Stomach (tissue), 9 donors: Measurements from ENCODE around the gene CBLL1. TPM values are rescaled to one million over a fixed set of nuclear protein-coding genes. Genes with fewer than 3 reads are reported as not detected.

Source experiments
- DNase-seq, 2 donors: peaks; one replicate each; pipeline versions ENCODE4 v3.0.0 to v3.0.0-alpha.2; 2013 to 2019
- H3K27ac ChIP-seq, 5 donors: fragments of 200-600 bp in 4 of 5; sonication (generic) in 4 of 5; one replicate each; pipeline ENCODE4 v1.5.1; 2013 to 2019; ENCODE audit warnings: mild to moderate bottlenecking in 1 of 5, moderate library complexity in 1 of 5
- H3K27me3 ChIP-seq, 3 donors: fragments of 200-600 bp; sonication (generic); one replicate each; pipeline ENCODE4 v1.5.1; 2017 to 2019; ENCODE audit warnings: mixed run types in 1 of 3
- H3K36me3 ChIP-seq, 4 donors: fragments of 200-600 bp; sonication (generic); 1 replicate in 3 of 4; 2 replicates in 1 of 4; pipeline ENCODE4 v1.5.1; 2016 to 2019
- H3K4me1 ChIP-seq, 4 donors: fragments of 200-600 bp; sonication (generic); one replicate each; pipeline ENCODE4 v1.5.1; 2016 to 2019
- H3K4me3 ChIP-seq, 4 donors: fragments of 200-600 bp; sonication (generic) in 3 of 4; one replicate each; pipeline ENCODE4 v1.5.1; 2016 to 2019; ENCODE audit warnings: mild to moderate bottlenecking in 1 of 4
- H3K9me3 ChIP-seq, 4 donors: fragments of 200-600 bp; sonication (generic); one replicate each; pipeline ENCODE4 v1.5.1; 2016 to 2019
- CTCF ChIP-seq, 7 experiments: fragments of 450-650 bp in 4 of 7; fragments of 200-600 bp in 3 of 7; sonication (generic) in 3 of 7; IDR thresholded peaks; one replicate each; pipeline ENCODE4 v1.5.1; 2016 to 2019; ENCODE audit warnings: antibody characterized with exemption in 7 of 7, control low read depth in 2 of 7, mild to moderate bottlenecking in 1 of 7
- EP300 ChIP-seq: sonication (generic); formaldehyde crosslinking; IDR thresholded peaks from one replicate; pipeline ENCODE4 v1.6.1; 2017; ENCODE audit warnings: antibody characterized with exemption
- POLR2A ChIP-seq, 4 donors: fragments of 450-650 bp; IDR thresholded peaks; one replicate each; pipeline ENCODE4 v1.6.1; 2016; ENCODE audit warnings: antibody characterized with exemption in 4 of 4, control low read depth in 2 of 4, mild to moderate bottlenecking in 1 of 4, moderate library complexity in 1 of 4
- POLR2AphosphoS5 ChIP-seq, 3 donors: sonication (generic); formaldehyde crosslinking; IDR thresholded peaks; one replicate each; pipeline ENCODE4 v1.6.1; 2016; ENCODE audit warnings: antibody characterized with exemption in 3 of 3
- WGBS, 5 donors: extraction: QIAGEN DNeasy Blood & Tissue Kit in 3 of 5; methylation state at CpG; one replicate each; pipeline versions ENCODE4 v1.1.5 to v1.1.7; 2013 to 2018; 5-methylcytosine and 5-hydroxymethylcytosine counted together
- intact Hi-C: fragments of 100-400 bp; cut with DNase I; formaldehyde crosslinking; loops from one replicate; pipeline ENCODE4 v1.15.1; 2023; ENCODE audit warnings: low total_unique reads
- polyA plus RNA-seq, 3 donors: library from polyadenylated mRNA; stranded (reverse); fragments of 200-250 nt; gene quantifications; one replicate each; pipeline ENCODE4 v1.2.3, GENCODE V29; 2013
- total RNA-seq, 5 donors: library from RNA; depleted of rRNA; stranded (reverse); fragments of >200 nt; gene quantifications; one replicate each; pipeline versions ENCODE4 v1.1.0 to v1.2.3, GENCODE V29; 2014 to 2016
- donor health status: healthy with polysubstance abuse.
- donor health status: Bipolar disorder and iron deficiency.
- donor health status: healthy.

Gene CBLL1
- total and polyA plus RNA-seq, 8 donors, result 4.8 to 29.4 (median 11.8) TPM

GRCh38 chr7:107773027-107773426, 29.1 kb downstream of the CBLL1 start:
- no peak overlapping the region for H3K27ac ChIP-seq
- H3K9me3 ChIP-seq, result no peaks in the 10 kb centered on the region
- H3K4me1 ChIP-seq, result no peaks in the 10 kb centered on the region
- DNase-seq, result no peak
- H3K36me3 ChIP-seq, result no peaks in the 10 kb centered on the region
- no peaks in the 10 kb centered on the region for H3K27me3 ChIP-seq
- H3K4me3 ChIP-seq, result no peak overlapping the region
- TF ChIP-seq EP300 (no peak), POLR2AphosphoS5 (IDR thresholded peaks at IDR 0.05) (no peak), CTCF (IDR thresholded peaks at IDR 0.05) (no peak), POLR2A (IDR thresholded peaks at IDR 0.05) (no peak)
- intact Hi-C loops, result no loop called here
- 45 to 56% (median 49%) methylated on average over 2 of the region's 2 CpGs for WGBS, 5 donors

DNA sequence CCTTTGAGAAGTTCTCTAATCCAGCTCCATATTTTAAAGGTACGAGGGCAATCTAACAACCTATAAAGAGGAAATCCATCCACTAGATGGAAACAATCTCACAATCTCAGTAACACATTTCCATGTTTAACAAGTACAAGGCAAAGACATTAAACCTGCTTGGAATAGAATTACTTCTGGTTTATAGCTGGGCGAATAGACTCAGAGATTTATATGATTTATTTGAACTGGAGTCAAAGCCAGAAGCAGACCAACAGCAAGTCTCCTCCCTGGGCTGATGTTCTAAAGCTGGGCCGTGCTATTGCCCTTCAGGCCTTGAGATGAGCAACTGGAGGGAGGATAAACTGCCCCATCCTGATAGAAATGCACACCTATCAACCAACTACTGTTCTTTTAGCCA, 33.8 kb downstream of the CBLL1 start:
- DNase-seq, result no peak
- WGBS, 5 donors, result 74 to 94% (median 91%) methylated on average over 3 of the region's 3 CpGs
- Histone ChIP-seq H3K9me3 (no peaks in the 10 kb centered on the region), H3K36me3 (no peaks in the 10 kb centered on the region), H3K4me3 (no peak overlapping the region), H3K4me1 (peaks cover 0 to 30% (median 10%) of the 10 kb centered on the region in 4 donors), H3K27ac (no peak overlapping the region), H3K27me3 (no peaks in the 10 kb centered on the region)
- no peak for TF ChIP-seq CTCF (IDR thresholded peaks at IDR 0.05)
- TF ChIP-seq POLR2A (IDR thresholded peaks at IDR 0.05), result no peak
- no peak for TF ChIP-seq EP300
- no peak for TF ChIP-seq POLR2AphosphoS5 (IDR thresholded peaks at IDR 0.05)
- intact Hi-C loops, result no loop called here

GRCh38 chr7:107778283-107778682, 34.3 kb downstream of the CBLL1 start:
- intact Hi-C loops, result no loop called here
- DNase-seq, result no peak
- no peak for TF ChIP-seq CTCF (IDR thresholded peaks at IDR 0.05)
- no peak for TF ChIP-seq POLR2A (IDR thresholded peaks at IDR 0.05)
- TF ChIP-seq EP300, result no peak
- TF ChIP-seq POLR2AphosphoS5 (IDR thresholded peaks at IDR 0.05), result no peak
- 86 to 94% (median 88%) methylated on average over 4 of the region's 4 CpGs for WGBS, 5 donors
- H3K4me3 ChIP-seq, result no peak overlapping the region
- no peaks in the 10 kb centered on the region for H3K9me3 ChIP-seq
- H3K27me3 ChIP-seq, result no peaks in the 10 kb centered on the region
- no peak overlapping the region for H3K27ac ChIP-seq
- H3K36me3 ChIP-seq, result no peaks in the 10 kb centered on the region
- peaks cover 0 to 36% (median 10%) of the 10 kb centered on the region in 4 donors for H3K4me1 ChIP-seq

GRCh38 chr7:107779647-107780099, 35.7 kb downstream of the CBLL1 start:
- DNase-seq, result peak in 1 of 2 donors; percentile 20
- Histone ChIP-seq H3K4me1 (peaks cover 0 to 38% (median 13%) of the 10 kb centered on the region in 4 donors), H3K9me3 (no peaks in the 10 kb centered on the region), H3K36me3 (no peaks in the 10 kb centered on the region), H3K4me3 (no peak overlapping the region), H3K27me3 (no peaks in the 10 kb centered on the region), H3K27ac (no peak overlapping the region)
- intact Hi-C loops, result no loop called here
- TF ChIP-seq POLR2AphosphoS5 (IDR thresholded peaks at IDR 0.05) (no peak), CTCF (IDR thresholded peaks at IDR 0.05) (no peak), EP300 (no peak), POLR2A (IDR thresholded peaks at IDR 0.05) (no peak)
- 23 to 64% (median 34%) methylated on average over 6 of the region's 6 CpGs for WGBS, 5 donors
